HG02938 (cell line): ENCODE measurements around the gene CYP4F12.

Experiments used
- ATAC-seq: cut with Tn5 transposase; IDR thresholded peaks from one replicate; pipeline ENCODE4 v1.9.1; 2021; ENCODE audit warnings: mild to moderate bottlenecking, moderate library complexity; ENCODE audit not compliant: unreplicated experiment

The CYP4F12 gene, protein sequence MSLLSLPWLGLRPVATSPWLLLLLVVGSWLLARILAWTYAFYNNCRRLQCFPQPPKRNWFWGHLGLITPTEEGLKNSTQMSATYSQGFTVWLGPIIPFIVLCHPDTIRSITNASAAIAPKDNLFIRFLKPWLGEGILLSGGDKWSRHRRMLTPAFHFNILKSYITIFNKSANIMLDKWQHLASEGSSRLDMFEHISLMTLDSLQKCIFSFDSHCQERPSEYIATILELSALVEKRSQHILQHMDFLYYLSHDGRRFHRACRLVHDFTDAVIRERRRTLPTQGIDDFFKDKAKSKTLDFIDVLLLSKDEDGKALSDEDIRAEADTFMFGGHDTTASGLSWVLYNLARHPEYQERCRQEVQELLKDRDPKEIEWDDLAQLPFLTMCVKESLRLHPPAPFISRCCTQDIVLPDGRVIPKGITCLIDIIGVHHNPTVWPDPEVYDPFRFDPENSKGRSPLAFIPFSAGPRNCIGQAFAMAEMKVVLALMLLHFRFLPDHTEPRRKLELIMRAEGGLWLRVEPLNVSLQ

DNA sequence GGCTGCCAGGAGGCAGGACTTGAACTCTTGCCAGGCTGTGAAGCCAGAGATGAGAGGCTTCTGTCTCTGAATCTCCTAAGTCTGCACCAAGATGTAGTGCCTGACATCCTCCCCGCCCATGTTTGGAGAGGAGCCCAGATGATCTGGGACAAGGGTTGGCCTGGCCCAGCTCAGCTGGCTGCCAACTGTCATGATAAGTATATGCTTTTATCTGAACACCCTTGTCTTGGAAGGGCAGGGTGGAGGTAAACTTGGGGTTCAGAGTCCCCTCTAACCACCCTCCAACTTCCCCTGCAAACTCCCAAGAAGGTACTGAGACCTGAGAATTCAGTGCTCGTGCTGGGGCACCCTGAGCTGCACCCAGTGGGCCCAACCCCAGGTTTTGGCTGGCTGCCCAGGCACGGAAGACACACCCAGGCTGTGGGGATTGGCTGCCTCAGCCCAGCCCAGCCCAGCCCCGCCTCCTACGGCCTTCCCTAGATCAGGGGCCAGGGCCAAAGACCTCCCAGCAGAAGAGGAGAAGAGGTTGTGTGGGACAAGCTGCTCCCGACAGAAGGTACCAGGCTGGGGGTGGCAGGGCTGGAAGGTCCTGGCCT, at the start of gene CYP4F12:
Gene CYP4F12 (plus strand): TSS at position 508 of the 596 bp plus-strand sequence. CDS start 443 bp downstream, outside the sequence.
- ATAC-seq, result no peak

DNA sequence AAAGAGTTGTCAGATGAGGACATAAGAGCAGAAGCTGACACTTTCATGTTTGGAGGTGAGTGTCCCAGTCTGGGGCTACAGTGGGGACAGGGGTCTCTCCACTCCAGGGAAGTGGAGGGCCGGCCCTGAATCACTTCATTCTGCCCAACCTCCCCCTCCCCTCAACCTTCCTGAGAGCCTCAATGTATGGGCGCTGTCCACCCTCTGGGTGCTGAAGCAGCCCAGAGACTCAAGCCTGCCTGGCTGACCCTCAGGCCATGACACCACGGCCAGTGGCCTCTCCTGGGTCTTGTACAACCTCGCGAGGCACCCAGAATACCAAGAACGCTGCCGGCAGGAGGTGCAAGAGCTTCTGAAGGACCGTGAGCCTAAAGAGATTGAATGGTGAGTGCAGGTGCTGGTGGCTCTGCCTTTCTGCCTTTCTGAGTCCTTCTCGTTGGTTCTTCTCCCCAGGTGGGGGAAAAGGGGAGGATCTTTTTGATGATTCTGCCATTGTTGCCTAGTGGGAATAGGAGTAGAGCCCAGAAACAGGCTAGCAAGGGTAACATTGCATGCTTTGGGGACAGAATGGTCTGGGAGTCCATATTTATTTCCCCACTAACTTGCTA, 49.1 kb upstream of the CYP4F12 start:
- no peak for ATAC-seq

DNA sequence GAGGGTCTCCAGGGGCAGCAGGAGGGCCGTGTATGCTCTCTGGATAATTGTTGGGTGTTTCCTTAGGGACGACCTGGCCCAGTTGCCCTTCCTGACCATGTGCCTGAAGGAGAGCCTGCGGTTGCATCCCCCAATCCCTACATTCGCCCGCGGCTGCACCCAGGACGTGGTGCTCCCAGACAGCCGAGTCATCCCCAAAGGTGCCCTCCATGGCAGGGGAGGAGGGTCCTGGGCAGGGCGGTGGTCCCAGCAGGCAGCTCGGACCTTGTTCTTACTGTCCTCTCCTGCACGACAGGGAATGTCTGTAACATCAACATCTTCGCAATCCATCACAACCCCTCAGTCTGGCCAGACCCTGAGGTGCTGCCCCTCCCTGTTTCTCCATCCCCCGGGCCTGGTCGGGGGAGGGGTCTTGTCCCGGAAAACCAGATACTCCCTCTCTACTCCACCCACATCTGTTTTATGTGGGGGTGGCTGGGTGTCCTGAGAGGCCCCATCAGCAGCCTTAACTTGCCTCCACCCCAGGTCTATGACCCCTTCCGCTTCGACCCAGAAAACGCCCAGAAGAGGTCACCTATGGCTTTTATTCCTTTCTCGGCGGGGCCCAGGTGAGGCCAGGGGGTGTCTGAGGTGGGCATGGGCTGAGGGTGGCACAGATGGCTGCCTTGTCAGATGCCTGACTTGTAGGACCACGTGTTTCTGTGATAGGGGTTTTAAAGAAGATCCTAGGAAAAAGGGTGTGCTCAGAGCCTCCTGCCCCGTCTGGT, 44.5 kb upstream of the CYP4F12 start:
- no peak for ATAC-seq

DNA sequence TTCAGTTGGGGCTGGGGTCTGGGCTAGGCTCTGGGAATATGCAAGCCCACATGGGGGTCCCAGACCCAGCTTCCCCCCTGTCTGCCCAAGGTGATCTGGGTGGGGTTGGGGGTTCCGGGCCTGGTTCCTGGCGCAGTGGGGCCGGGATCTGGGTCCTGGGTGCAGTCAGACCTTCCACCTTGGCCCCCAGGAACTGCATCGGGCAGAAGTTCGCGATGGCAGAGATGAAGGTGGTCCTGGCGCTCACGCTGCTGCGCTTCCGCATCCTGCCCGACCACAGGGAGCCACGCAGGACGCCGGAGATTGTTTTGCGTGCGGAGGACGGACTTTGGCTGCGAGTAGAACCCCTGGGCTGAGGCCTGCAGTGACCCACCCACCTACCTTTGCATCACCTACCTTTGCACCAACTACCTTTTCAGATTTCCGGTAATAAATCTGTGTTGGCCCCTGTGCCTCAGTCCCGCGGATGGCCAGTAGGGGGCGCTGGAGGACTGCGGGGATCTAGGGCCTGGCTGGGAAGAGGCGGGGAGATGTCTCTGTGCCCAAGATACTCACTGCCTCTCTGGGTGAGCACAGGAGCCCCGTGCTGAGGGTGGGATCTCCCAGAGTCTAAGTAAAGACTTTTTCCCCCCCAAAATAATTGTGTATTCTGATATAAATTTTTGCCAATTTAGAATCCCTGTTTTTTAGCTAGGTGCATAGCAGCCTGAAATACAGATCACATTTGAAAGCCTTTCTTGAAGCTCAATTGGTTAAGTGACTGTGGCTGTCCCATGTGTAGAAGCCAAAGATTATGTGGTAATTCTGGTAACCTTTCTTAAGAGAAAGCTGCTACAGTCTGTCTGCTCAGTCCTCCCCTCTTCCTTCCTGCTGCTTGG, 43.6 kb upstream of the CYP4F12 start:
- ATAC-seq, result no peak

DNA sequence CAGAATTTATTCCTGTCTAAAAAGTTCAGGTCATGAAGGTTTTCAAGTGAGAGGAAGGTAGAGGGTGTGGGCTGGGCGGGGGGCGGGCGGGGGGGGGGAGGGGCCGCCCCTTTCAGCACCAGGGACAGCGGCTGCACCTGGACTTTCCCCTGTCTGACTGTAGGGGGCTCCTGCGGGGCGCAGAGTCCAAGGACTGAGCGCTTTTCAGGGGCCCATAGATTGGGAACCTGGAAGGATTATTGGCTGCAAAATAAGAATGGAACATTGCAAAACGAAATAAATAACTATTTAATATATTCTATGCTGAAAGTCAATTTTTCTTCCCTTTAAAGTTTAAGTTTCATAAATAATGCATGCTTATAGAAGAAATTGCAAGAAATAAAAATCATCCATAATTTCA, 41.1 kb upstream of the CYP4F12 start:
- no peak for ATAC-seq

DNA sequence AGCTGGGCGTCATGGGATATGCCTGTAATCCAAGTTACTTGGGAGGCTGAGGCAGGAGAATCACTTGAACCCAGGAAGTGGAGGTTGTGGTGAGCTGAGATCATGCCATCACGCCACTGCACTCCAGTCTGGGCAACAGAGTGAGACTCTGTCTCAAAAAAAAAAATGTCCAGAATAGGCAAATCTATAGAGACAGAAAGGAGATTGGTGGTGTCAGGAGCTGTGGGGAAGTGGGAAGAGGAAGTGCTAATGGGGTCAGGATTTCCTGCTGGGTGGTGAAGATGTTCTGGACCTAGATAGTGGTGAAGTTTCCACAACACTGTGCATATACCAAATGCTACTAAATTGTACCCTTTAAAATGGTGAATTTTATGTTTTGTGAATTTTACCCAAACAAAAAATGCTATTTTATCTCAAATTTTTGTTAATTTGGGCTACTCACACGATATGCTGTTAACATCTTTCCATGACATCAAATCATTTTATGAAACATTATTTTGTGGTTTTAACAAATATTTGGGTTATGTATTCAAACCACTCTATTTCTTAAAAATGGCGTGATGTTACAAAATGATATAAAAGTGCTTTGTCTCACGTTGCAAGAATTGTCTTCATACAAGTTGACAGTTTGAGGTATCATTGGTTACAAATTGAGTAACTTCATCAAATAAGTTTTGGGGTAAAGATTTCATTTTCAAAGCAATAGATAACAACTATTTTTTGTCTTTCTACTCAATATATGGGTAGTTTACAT, 39.6 kb upstream of the CYP4F12 start:
- no peak for ATAC-seq

DNA sequence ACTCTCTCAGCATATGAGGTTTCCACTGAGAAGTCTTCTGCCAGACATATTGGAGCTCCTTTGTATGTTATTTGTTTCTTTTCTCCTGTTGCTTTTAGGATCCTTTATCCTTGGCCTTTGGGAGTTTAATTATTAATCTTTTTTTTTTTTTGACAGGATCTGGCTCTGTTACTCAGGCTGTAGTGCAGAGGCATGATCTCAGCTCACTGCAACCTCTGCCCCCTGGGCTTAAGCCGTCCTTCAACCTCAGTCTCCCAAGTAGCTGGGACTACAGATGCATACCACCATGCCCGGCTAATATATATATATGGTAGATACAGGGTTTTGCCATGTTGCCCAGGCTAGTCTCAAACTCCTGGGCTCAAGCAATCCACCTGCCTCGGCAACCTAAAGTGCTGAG, 38.8 kb upstream of the CYP4F12 start:
- no peak for ATAC-seq

DNA sequence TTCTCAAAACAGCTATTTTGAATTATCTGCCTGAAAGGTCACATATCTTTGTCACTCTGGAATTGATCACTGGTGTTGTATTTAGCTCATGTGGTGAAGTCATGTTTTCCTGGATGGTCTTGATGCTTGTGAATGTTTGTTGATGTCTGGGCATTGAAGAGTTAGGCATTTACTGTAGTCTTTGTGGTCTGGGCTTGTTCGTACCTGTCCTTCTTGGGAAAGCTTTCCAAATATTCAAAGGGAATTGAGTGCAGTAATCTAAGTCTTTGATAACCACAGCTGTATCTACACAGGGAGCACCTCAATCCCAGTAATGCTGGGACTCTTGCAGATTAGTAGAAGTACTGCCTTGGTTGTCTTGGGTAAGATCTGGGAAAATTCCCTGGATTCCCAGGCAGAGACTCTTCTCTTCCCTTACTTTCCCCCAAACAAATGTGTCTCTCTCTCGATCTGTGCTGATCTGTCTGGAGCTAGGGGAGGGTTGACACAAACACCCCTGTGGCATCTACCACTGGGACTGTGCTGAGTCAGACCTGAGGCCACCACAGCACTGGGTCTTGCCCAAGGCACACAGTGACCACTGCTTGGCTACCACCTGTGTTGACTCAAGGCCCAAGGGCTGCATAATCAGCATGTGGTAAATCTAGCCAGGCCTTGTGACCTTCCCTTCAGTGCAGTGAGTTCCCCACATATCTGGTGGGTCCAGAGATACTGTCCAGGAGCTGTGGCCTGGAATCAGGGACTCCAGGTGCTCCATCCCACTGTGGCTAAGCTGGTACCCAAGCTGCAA, 37.7 kb upstream of the CYP4F12 start:
- ATAC-seq, result no peak

DNA sequence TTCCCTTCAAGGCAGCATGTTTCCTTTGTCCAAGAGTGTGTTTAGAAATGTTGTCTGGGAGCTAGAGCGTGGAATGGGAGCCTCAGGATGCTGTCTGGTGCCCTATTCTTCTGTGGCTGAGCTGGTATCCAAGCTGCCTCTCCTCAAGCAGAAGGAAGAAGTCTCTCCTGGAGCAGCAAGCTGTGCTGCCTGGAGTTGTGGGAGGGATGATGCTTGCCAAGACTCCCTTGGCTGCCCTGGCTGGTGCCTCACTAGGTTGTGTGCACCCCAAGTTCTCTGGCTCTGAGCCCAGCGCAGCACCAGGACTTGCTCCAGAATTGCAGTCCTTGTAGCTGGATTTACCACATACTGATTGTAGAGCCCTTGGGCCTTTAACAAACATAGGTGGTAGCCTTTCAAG, 36.9 kb upstream of the CYP4F12 start:
- no peak for ATAC-seq

DNA sequence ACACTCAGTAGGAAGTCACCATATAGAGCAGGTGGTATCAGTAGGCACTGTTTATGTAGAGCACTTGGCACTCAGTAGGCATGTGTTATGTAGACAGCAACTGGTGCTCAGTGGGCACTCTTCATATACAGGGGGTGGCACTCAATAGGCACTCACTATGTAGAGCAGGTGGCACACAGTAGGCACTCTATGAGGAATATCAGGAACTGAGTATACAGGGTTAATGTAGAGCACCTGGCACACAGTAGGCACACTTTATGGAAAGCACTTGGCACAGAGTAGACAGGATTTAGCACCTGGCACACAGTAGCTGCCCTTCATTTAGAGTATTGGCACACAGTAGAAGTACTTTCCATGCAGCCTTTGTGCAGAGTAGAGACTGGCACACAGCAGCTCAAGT, 33.3 kb upstream of the CYP4F12 start:
- no peak for ATAC-seq

DNA sequence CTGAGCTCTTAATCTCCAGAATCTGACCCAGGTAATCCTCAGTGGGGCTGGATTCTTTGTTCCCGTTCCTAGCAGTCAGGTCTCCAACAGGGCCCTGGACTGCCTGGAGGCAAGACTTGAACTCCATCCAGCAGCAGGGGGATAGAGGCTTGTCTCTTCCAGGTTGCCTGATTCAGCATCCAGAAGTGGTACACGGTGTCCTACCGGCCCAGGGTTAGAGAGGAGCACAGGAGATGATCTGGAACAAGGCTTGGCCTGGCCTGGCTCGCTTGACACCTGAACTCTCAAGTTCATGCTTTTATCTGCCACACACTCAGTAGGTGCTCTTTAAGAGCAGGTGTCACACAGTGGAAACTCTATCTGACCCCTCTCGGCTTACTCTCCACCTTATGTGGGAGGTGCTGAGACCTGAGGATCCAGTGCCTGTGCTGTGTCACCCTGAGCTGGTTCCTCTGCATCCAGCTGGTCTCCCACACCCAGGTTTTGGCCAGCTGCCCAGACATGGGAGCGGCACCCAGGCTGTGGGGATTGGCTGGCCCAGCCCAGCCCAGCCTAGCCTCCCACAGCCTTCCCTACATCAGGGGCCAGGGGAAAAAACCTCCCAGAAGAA, 32.5 kb upstream of the CYP4F12 start, which contains the start of gene CYP4F3:
Gene CYP4F3 (plus strand): TSS at position 604 of the 610 bp plus-strand sequence. CDS start 519 bp downstream, outside the sequence.
- no peak for ATAC-seq

DNA sequence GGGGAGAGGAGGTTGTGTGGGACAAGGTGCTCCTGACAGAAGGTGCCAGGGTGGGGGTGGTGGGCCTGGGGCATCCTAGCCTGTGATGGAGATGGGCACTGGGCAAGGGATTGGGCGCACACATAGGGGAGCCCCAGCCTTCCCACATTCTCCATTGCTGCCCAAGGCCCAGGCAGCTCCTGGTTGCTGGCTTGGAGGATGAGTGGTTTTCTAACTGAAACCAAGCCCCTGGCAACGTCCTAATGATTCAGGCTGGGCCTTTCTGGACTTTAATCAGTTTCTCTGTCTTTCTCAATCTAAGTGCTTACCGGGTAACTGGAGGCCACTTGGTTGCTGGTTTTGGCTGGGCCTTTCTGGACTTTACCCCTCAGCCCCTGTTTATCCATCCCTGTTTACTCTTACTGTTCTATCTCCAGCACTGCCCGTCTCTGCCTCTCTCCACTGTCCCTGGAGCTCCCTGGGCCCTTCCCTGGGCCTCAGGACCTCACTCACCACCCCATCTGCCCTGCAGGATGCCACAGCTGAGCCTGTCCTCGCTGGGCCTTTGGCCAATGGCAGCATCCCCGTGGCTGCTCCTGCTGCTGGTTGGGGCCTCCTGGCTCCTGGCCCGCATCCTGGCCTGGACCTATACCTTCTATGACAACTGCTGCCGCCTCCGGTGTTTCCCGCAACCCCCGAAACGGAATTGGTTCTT, 31.8 kb upstream of the CYP4F12 start:
- no peak for ATAC-seq

DNA sequence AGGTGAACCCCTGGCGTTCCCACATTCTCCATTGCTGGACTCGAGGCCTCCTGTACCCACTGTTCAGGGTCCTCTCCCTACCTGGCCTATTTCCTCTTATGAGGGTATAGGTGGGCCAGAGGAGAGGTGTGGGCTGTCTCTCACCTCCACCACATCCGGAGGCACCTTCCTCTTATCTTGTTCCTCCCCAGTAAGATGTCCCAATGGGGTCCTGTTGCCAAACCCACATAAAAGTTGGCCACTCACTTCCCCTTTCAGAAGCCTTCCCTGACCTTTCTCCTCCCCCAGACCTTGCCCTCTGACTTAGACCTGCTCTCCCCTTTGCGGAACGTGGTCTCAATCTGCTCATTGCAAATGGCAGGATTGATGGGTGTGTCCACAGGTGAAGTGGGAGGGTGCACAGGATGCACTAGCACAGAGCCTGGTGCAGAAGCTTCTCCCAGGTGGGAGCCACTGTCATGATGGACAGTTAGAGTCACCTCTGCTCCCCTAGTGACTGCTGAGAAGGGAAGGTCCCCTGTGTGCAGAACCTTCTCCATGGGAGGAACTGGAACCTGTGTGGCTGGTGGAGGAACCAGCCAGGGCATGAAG, 30.9 kb upstream of the CYP4F12 start:
- no peak for ATAC-seq

DNA sequence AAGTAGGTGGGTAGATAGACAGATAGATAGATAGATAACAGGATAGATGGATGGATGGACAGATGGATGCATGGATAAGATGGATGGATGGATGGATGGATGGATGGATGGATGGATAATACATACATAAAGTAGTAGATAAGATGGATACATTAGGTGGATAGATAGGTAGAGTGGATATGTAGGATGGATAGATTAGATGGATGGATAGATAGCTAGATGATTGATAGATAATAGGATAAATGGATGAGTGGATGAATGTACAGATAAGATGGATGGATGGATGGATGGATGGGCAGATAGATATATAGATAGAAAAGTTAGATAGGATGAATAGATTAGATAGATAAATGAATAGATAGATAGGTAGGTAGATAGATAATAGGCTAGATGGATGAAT, 30.1 kb upstream of the CYP4F12 start:
- no peak for ATAC-seq

DNA sequence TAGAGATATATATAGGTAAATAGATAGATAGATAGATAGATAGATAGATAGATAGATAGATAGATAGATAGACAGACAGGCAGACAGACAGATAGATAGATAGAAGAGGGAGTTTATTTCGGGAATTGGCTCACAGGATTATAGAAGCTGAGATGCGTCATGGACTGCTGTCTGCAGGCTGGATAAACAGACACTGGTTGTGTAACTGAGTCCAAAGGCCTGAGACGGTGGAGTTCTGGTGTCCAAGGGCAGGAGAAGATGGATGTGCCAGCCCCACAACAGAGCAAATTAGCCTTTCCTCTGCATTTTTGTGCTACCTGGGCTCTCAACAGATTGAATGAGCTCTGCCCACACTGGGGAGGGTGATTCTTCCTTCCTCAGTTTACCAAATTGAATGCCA, 29.5 kb upstream of the CYP4F12 start:
- ATAC-seq, result no peak

DNA sequence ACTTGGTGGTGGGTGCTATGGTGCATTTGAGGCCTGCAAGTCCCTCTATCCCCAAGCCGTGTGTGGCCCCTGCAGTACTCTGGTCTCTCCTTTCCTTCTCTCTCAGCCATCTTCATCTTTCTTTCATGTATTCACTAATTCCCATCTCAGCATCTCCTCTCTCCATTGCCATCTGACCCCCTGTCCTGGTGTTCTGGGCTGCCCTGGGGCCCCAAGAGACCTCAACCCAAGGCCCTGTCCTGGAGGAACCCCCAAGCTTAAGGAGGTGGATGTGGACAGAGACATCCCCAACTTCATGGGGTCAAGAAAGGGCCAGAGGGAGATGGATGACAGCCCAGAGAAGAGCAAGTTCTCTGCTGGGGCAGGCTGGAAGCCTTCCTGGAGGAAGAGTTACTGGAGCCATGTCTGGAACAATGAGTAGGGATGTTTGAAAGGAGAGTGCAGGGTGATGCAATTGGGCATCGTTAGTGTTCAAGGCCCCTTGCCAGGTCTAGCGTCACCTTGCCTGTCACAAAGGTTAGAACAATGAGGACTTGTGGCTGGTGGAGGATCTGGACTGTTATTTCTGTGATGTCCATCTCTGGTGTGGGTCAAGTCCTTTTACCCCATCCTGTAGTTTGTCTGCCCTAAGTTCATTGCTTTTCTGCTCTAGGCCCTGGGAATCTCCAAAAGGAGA, 28.7 kb upstream of the CYP4F12 start:
- no peak for ATAC-seq

DNA sequence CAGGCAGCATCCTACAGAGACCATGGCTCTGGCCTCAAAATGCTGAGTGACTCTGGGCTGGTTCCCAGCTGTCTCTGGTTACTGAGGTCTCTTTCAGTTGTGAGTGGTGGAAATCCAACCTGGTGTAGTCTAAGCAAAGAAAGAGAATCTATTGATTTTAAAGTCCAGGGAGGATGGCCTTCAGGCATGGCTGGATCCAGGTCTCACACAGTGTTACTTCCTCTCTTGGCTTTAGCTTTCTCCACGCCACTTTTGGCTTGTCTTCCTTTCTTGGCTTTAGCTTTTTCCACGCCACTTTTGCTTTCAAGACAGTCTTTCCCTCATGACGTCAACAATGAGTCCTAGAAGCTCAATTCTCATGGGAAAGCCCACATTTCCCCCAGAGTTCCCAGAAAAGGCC, 28.1 kb upstream of the CYP4F12 start:
- no peak for ATAC-seq
